Mesangial cell (primary cell): ENCODE results near the gene CPT1C. TPM values are rescaled to one million over a fixed set of nuclear protein-coding genes. Genes with fewer than 3 reads are reported as not detected.

Experiments used
- total RNA-seq: library from RNA; depleted of rRNA; stranded (reverse); fragments of >200 nt; gene quantifications from 2 replicates; pipeline ENCODE4 v1.2.3, GENCODE V29; 2015

Gene CPT1C
- 4.4 and 30.8 TPM in 2 replicates for total RNA-seq

GRCh38 chr19:49690656-49691242, at the start of gene CPT1C:
TSS of gene CPT1C (plus strand) at chr19:49691116. CDS start at chr19:49692253, 1,137 bp downstream.

GRCh38 chr19:49641688-49642491, 49.0 kb upstream of the CPT1C start, which contains the start of gene SCAF1:
TSS of gene SCAF1 (plus strand) at chr19:49642209. CDS start at chr19:49645027, 2,818 bp downstream.

GRCh38 chr19:49665351-49666119, 25.4 kb upstream of the CPT1C start, which contains the start of the genes BCL2L12 and IRF3:
TSS of gene BCL2L12 (plus strand) at chr19:49665933. CDS start at chr19:49666693, 760 bp downstream.
TSS of gene IRF3 (minus strand) at chr19:49665857. CDS start at chr19:49664838, 1,019 bp downstream.

GRCh38 chr19:49677231-49677900, 13.6 kb upstream of the CPT1C start, which contains the start of gene PRMT1:
TSS of gene PRMT1 (plus strand) at chr19:49677271. CDS start at chr19:49677281, 10 bp downstream.

GRCh38 chr19:49689133-49690078, 1.5 kb upstream of the CPT1C start, which contains the start of gene ADM5:
TSS of gene ADM5 (plus strand) at chr19:49689594. CDS start at chr19:49689838, 244 bp downstream.

GRCh38 chr19:49763230-49763629, 72.3 kb downstream of the CPT1C start, which contains the start of gene TSKS:
TSS of gene TSKS (minus strand) at chr19:49763306. CDS start at chr19:49763247, 59 bp downstream.

Other genes starting within 250 kb of the CPT1C start
- gene SLC17A7, start 249.6 kb upstream of the CPT1C start, total RNA-seq = under 0.01 TPM in 2 replicates
- gene PIH1D1, start 239.3 kb upstream of the CPT1C start, total RNA-seq = 97.8 and 107 TPM in 2 replicates
- 37.5 and 43.7 TPM in 2 replicates for gene ALDH16A1, start 237.9 kb upstream of the CPT1C start, total RNA-seq
- gene FLT3LG, start 216.9 kb upstream of the CPT1C start, total RNA-seq = 0.81 and 5.7 TPM in 2 replicates
- 3,557 and 5,004 TPM in 2 replicates for gene RPL13A, start 203.5 kb upstream of the CPT1C start, total RNA-seq
- gene RPS11, start 194.7 kb upstream of the CPT1C start, total RNA-seq = 3,157 and 4,504 TPM in 2 replicates
- 36.2 and 124 TPM in 2 replicates for gene FCGRT, start 178.5 kb upstream of the CPT1C start, total RNA-seq
- 88.3 and 94.6 TPM in 2 replicates for gene RCN3, start 163.1 kb upstream of the CPT1C start, total RNA-seq
- gene NOSIP, start 110.6 kb upstream of the CPT1C start, total RNA-seq = 135 and 207 TPM in 2 replicates
- 0.16 and 1.1 TPM in 2 replicates for gene PRRG2, start 109.8 kb upstream of the CPT1C start, total RNA-seq
- gene PRR12, start 99.9 kb upstream of the CPT1C start, total RNA-seq = 12.1 and 15.8 TPM in 2 replicates
- 71.7 and 112 TPM in 2 replicates for gene RRAS, start 51.0 kb upstream of the CPT1C start, total RNA-seq
- gene SCAF1, start 48.9 kb upstream of the CPT1C start, total RNA-seq = 39.8 and 41.7 TPM in 2 replicates
- gene IRF3, start 25.3 kb upstream of the CPT1C start, total RNA-seq = 86.6 and 127 TPM in 2 replicates
- 20.0 and 67.8 TPM in 2 replicates for gene BCL2L12, start 25.2 kb upstream of the CPT1C start, total RNA-seq
- gene PRMT1, start 13.8 kb upstream of the CPT1C start, total RNA-seq = 222 and 459 TPM in 2 replicates
- gene ADM5, start 1.5 kb upstream of the CPT1C start, total RNA-seq = 0.38 and 0.49 TPM in 2 replicates
- not detected in 2 replicates for gene TSKS, start 72.2 kb downstream of the CPT1C start, total RNA-seq
- gene AP2A1, start 75.9 kb downstream of the CPT1C start, total RNA-seq = 149 and 166 TPM in 2 replicates
- gene FUZ, start 122.2 kb downstream of the CPT1C start, total RNA-seq = 22.3 and 33.6 TPM in 2 replicates
- gene MED25, start 127.2 kb downstream of the CPT1C start, total RNA-seq = 36.0 and 48.4 TPM in 2 replicates
- gene PTOV1, start 160.0 kb downstream of the CPT1C start, total RNA-seq = 106 and 159 TPM in 2 replicates
- 47.2 and 60.3 TPM in 2 replicates for gene PNKP, start 176.5 kb downstream of the CPT1C start, total RNA-seq
- 36.3 and 38.9 TPM in 2 replicates for gene AKT1S1, start 186.2 kb downstream of the CPT1C start, total RNA-seq
- 24.3 and 39.8 TPM in 2 replicates for gene TBC1D17, start 186.6 kb downstream of the CPT1C start, total RNA-seq
- 2.3 and 4.4 TPM in 2 replicates for gene IL4I1, start 205.8 kb downstream of the CPT1C start, total RNA-seq
- 9.9 and 11.8 TPM in 2 replicates for gene ATF5, start 238.1 kb downstream of the CPT1C start, total RNA-seq
- 43.6 and 92.2 TPM in 2 replicates for gene NUP62, start 238.4 kb downstream of the CPT1C start, total RNA-seq